Panc1 (cell line): ENCODE data around the gene ANO5.

ENCODE experiments used
- CTCF ChIP-seq: fragments of 450-650 bp; IDR thresholded peaks from 2 replicates; pipeline ENCODE4 v1.5.1; 2017; ENCODE audit warnings: mild to moderate bottlenecking
- REST ChIP-seq, 2 experiments: IDR thresholded peaks; 2 replicates each; pipeline ENCODE4 v1.6.1; 2011 to 2012; ENCODE audit warnings: low read depth in 2 of 2, control low read depth in 1 of 2, low read length in 1 of 2, mild to moderate bottlenecking in 1 of 2, moderate library complexity in 1 of 2; ENCODE audit not compliant: insufficient read depth in 1 of 2

- no peak for TF ChIP-seq CTCF
- no peak for TF ChIP-seq REST (IDR thresholded peaks at IDR 0.05; ENCODE audit: insufficient read depth in 1 of 2, low read depth in 2 of 2, low read length in 1 of 2)
Measured at GRCh38 chr11:22246992-22247391, 54.1 kb downstream of the ANO5 start.
